HCT116 (cell line): ENCODE data around the gene CACNA1S. TPM values are rescaled to one million over a fixed set of nuclear protein-coding genes. Genes with fewer than 3 reads are reported as not detected.

ENCODE experiments used
- ATAC-seq: fragments of 200-7000 bp; cut with Tn5 transposase; 2 replicates; pipeline ENCODE4 v1.9.1; 2020; ENCODE audit warnings: mild to moderate bottlenecking, moderate library complexity
- BruUV-seq: library from RNA; stranded (reverse); fragments of 400-500 nt; replicated peaks from 2 replicates; lab custom pipeline; 2021; lab: Mats Ljungman, UMichigan
- CTCF ChIA-PET: fragments of 300-600 bp; sonication (Branson Sonifier 250); formaldehyde crosslinking; loops from one replicate; lab custom pipeline; 2021; ENCODE audit warnings: antibody characterized with exemption; lab: Charles Lee
- POLR2A ChIA-PET: fragments of 300-600, 350-600 bp; sonication (Branson Sonifier 250); formaldehyde crosslinking; loops from one replicate; lab custom pipeline; 2021; ENCODE audit warnings: antibody characterized with exemption; lab: Charles Lee
- RAD21 ChIA-PET, 2 experiments: fragments of 300-600 bp; sonication (Branson Sonifier 250); formaldehyde crosslinking; loops; one replicate each; lab custom pipeline; 2023; ENCODE audit warnings: low total read pairs in 2 of 2; ENCODE audit not compliant: uncharacterized antibody in 2 of 2, unreplicated experiment in 2 of 2, low non-redundant PET in 1 of 2; lab: Charles Lee
- DNase-seq: peaks from one replicate; pipeline ENCODE4 v3.0.0-alpha.2; 2010; ENCODE audit warnings: low read depth, low spot score
- H2AFZ ChIP-seq: fragments of 200-600 bp; shearing (Covaris generic), sonication (generic); 2 replicates; pipeline ENCODE4 v1.6.1; 2017; ENCODE audit warnings: low read depth, mixed run types, mixed read lengths, antibody characterized with exemption, low read length; ENCODE audit not compliant: poor library complexity, severe bottlenecking
- H3K27ac ChIP-seq: 2 replicates; pipeline ENCODE4 v1.5.1; 2012; ENCODE audit warnings: low read depth, low read length
- H3K27me3 ChIP-seq: fragments of 200-600 bp; sonication (generic); 2 replicates; pipeline ENCODE4 v1.6.1; 2016; ENCODE audit warnings: mixed run types, low read length, mixed read lengths; ENCODE audit not compliant: insufficient read depth
- H3K36me3 ChIP-seq, 2 experiments: fragments of 200-500 bp in 1 of 2; fragments of 200-600 bp in 1 of 2; sonication (Bioruptor generic) in 1 of 2; sonication (generic) in 1 of 2; 2 replicates each; pipeline versions ENCODE4 v1.5.1 to v1.6.1; 2014 to 2016; ENCODE audit warnings: low read length in 2 of 2, inconsistent platforms in 1 of 2, mixed read lengths in 1 of 2, mixed run types in 1 of 2; ENCODE audit not compliant: insufficient read depth in 2 of 2, control insufficient read depth in 1 of 2
- H3K4me1 ChIP-seq, 2 experiments: fragments of 200-600 bp in 1 of 2; sonication (generic) in 1 of 2; 2 replicates each; pipeline versions ENCODE4 v1.5.1 to v1.6.1; 2012 to 2017; ENCODE audit warnings: low read length in 2 of 2, inconsistent platforms in 1 of 2, mild to moderate bottlenecking in 1 of 2, mixed read lengths in 1 of 2, mixed run types in 1 of 2, moderate library complexity in 1 of 2; ENCODE audit not compliant: insufficient read depth in 2 of 2, control insufficient read depth in 1 of 2
- H3K4me2 ChIP-seq: fragments of 200-600 bp; sonication (generic); 2 replicates; pipeline ENCODE4 v1.6.1; 2017; ENCODE audit warnings: mixed run types, low read length, mixed read lengths
- H3K4me3 ChIP-seq, 2 experiments: fragments of 200-600 bp in 1 of 2; sonication (generic) in 1 of 2; replicated peaks in 1 of 2; 2 replicates each; pipeline ENCODE4 v1.5.1; 2011 to 2016; ENCODE audit warnings: low read length in 2 of 2, control low read depth in 1 of 2, low read depth in 1 of 2, mild to moderate bottlenecking in 1 of 2, mixed read lengths in 1 of 2, mixed run types in 1 of 2
- H3K79me2 ChIP-seq: fragments of 200-600 bp; sonication (generic); 2 replicates; pipeline ENCODE4 v1.6.1; 2017; ENCODE audit warnings: mild to moderate bottlenecking, mixed run types, low read length, moderate library complexity, mixed read lengths; ENCODE audit not compliant: insufficient read depth
- H3K9ac ChIP-seq: fragments of 200-600 bp; sonication (generic); 2 replicates; pipeline ENCODE4 v1.6.1; 2016; ENCODE audit warnings: low read length, mixed read lengths
- H3K9me2 ChIP-seq: fragments of 200-600 bp; sonication (generic), shearing (Covaris generic); 2 replicates; pipeline ENCODE4 v1.6.1; 2017; ENCODE audit warnings: mixed run types, mild to moderate bottlenecking, moderate library complexity; ENCODE audit not compliant: insufficient read depth
- H3K9me3 ChIP-seq, 2 experiments: fragments of 200-500 bp in 1 of 2; fragments of 200-600 bp in 1 of 2; sonication (Bioruptor generic) in 1 of 2; sonication (generic) in 1 of 2; 2 replicates each; pipeline ENCODE4 v1.6.1; 2014 to 2017; ENCODE audit warnings: low read length in 2 of 2, mixed read lengths in 2 of 2, inconsistent platforms in 1 of 2, low read depth in 1 of 2, mild to moderate bottlenecking in 1 of 2, mixed run types in 1 of 2, moderate library complexity in 1 of 2; ENCODE audit not compliant: control insufficient read depth in 1 of 2, insufficient read depth in 1 of 2
- H4K20me1 ChIP-seq: fragments of 200-600 bp; sonication (generic), shearing (Covaris generic); 2 replicates; pipeline ENCODE4 v1.6.1; 2017; ENCODE audit warnings: mixed run types, mild to moderate bottlenecking, moderate library complexity; ENCODE audit not compliant: insufficient read depth
- CBX3 ChIP-seq: IDR thresholded peaks from 2 replicates; pipeline ENCODE4 v1.6.1; 2012; ENCODE audit warnings: low read depth
- CEBPB ChIP-seq: IDR thresholded peaks from 2 replicates; pipeline ENCODE4 v1.6.1; 2012; ENCODE audit warnings: low read depth
- ELF1 ChIP-seq: IDR thresholded peaks from 2 replicates; pipeline ENCODE4 v1.6.1; 2012; ENCODE audit warnings: low read depth, borderline replicate concordance
- EZH2phosphoT487 ChIP-seq: fragments of 200-600 bp; IDR thresholded peaks from 2 replicates; pipeline ENCODE4 v1.6.1; 2018; ENCODE audit warnings: antibody characterized with exemption, borderline replicate concordance
- JUND ChIP-seq: IDR thresholded peaks from 2 replicates; pipeline ENCODE4 v1.6.1; 2012
- MAX ChIP-seq: IDR thresholded peaks from 2 replicates; pipeline ENCODE4 v1.6.1; 2012
- RAD21 ChIP-seq: IDR thresholded peaks from 2 replicates; pipeline ENCODE4 v1.6.1; 2012; ENCODE audit warnings: low read depth, mild to moderate bottlenecking
- REST ChIP-seq: IDR thresholded peaks from 2 replicates; pipeline ENCODE4 v1.6.1; 2012; ENCODE audit warnings: low read depth
- SIN3A ChIP-seq: IDR thresholded peaks from 2 replicates; pipeline ENCODE4 v1.6.1; 2012; ENCODE audit warnings: low read depth
- TCF7L2 ChIP-seq: IDR thresholded peaks from 2 replicates; pipeline ENCODE4 v1.7.0; 2011; ENCODE audit warnings: borderline replicate concordance, inconsistent platforms; ENCODE audit not compliant: insufficient read depth, insufficient read length; ENCODE audit errors: extremely low read depth
- ZFX ChIP-seq: fragments of 450-650 bp; IDR thresholded peaks from 2 replicates; pipeline ENCODE4 v1.6.1; 2017
- intact Hi-C: fragments of 100-400 bp; cut with micrococcal nuclease; formaldehyde crosslinking; loops from 2 replicates; pipeline ENCODE4 v1.10.0; 2022
- total RNA-seq: library from RNA; stranded (reverse); gene quantifications from one replicate; pipeline ENCODE4 v1.2.1, GENCODE V29; 2021; ENCODE audit not compliant: unreplicated experiment

The CACNA1S gene
- total RNA-seq, 1 experiment from 2014 or later, result not detected

GRCh38 chr1:201139756-201140155 is 27.5 kb upstream of the CACNA1S start:
- RAD21 ChIA-PET, result no interaction called here
- Histone ChIP-seq H3K4me3 (no peak overlapping the region), H3K9me3 (no peaks in the 10 kb centered on the region), H3K27ac (no peak overlapping the region), H3K4me2 (no peak overlapping the region), H3K79me2 (no peaks in the 10 kb centered on the region), H3K36me3 (peaks cover 21% of the 10 kb centered on the region in 2 experiments; a peak in 3 of 4 replicates)
- no TSS peak for BruUV-seq
- intact Hi-C loops, result no loop called here
- TF ChIP-seq TCF7L2 (no peak), CEBPB (no peak), CBX3 (no peak), EZH2phosphoT487 (no peak), SIN3A (no peak), JUND (no peak), ELF1 (no peak), ZFX (no peak), RAD21 (no peak), REST (no peak), MAX (no peak)
- TF ChIP-seq, all 23 proteins: peak for 0
- no peaks in the 10 kb centered on the region for H3K4me1 ChIP-seq
- ChIA-PET CTCF (no interaction called here), POLR2A (no interaction called here)
- no peak overlapping the region for H3K9ac ChIP-seq
- no peaks in the 10 kb centered on the region for H4K20me1 ChIP-seq
- no peak overlapping the region for H2AFZ ChIP-seq
- H3K9me2 ChIP-seq, result no peaks in the 10 kb centered on the region
- H3K27me3 ChIP-seq, result no peaks in the 10 kb centered on the region
- ATAC-seq, result no peak
- DNase-seq, result no peak
